Activated CD8-positive, alpha-beta memory T cell treated with anti-CD3 and anti-CD28 coated beads, Interleukin-2, amount 50 U/mL, for 1 hour (primary cell): ENCODE measurements around the gene BCKDHB.

Experiments
- DNase-seq: peaks from one replicate; pipeline ENCODE4 v3.0.0-alpha.2; 2020; ENCODE audit errors: extremely low read depth

BCKDHB gene

GRCh38 chr6:80331522-80331921 lies 225.1 kb downstream of the BCKDHB start:
- DNase-seq: no peak

GRCh38 chr6:80331974-80332373 lies 225.5 kb downstream of the BCKDHB start:
- DNase-seq: no peak

GRCh38 chr6:80333342-80333741 lies 226.9 kb downstream of the BCKDHB start:
- no peak for DNase-seq

- no peak for DNase-seq
Observed at GRCh38 chr6:80335121-80335531, 228.7 kb downstream of the BCKDHB start.

GRCh38 chr6:80336911-80337310 lies 230.4 kb downstream of the BCKDHB start:
- no peak for DNase-seq

- no peak for DNase-seq
Observed at GRCh38 chr6:80338201-80338836, 231.8 kb downstream of the BCKDHB start.

GRCh38 chr6:80339421-80339820 lies 232.9 kb downstream of the BCKDHB start:
- no peak for DNase-seq

- no peak for DNase-seq
Observed at GRCh38 chr6:80340280-80340679, 233.8 kb downstream of the BCKDHB start.

GRCh38 chr6:80340686-80341085 lies 234.2 kb downstream of the BCKDHB start:
- no peak for DNase-seq

GRCh38 chr6:80341330-80341729 lies 234.9 kb downstream of the BCKDHB start:
- DNase-seq: no peak

GRCh38 chr6:80343511-80343910 lies 237.0 kb downstream of the BCKDHB start:
- no peak for DNase-seq

GRCh38 chr6:80347101-80347500 lies 240.6 kb downstream of the BCKDHB start:
- no peak for DNase-seq

- DNase-seq: no peak
Observed at GRCh38 chr6:80348263-80348662, 241.8 kb downstream of the BCKDHB start.

GRCh38 chr6:80356000-80356399 lies 249.5 kb downstream of the BCKDHB start:
- no peak for DNase-seq

- DNase-seq: no peak
Observed at GRCh38 chr6:80356545-80356944, 250.1 kb downstream of the BCKDHB start.

GRCh38 chr6:80357081-80357480 lies 250.6 kb downstream of the BCKDHB start:
- no peak for DNase-seq

- DNase-seq: no peak
Observed at GRCh38 chr6:80357674-80358073, 251.2 kb downstream of the BCKDHB start.

GRCh38 chr6:80363501-80364122 lies 257.1 kb downstream of the BCKDHB start:
- no peak for DNase-seq

GRCh38 chr6:80364149-80364548 lies 257.7 kb downstream of the BCKDHB start:
- DNase-seq: no peak

- no peak for DNase-seq
Observed at GRCh38 chr6:80366051-80366450, 259.6 kb downstream of the BCKDHB start.

GRCh38 chr6:80366714-80367113 lies 260.2 kb downstream of the BCKDHB start:
- no peak for DNase-seq

GRCh38 chr6:80376411-80376810 lies 269.9 kb downstream of the BCKDHB start:
- DNase-seq: no peak

- no peak for DNase-seq
Observed at GRCh38 chr6:80380566-80380965, 274.1 kb downstream of the BCKDHB start.

- DNase-seq: no peak
Observed at GRCh38 chr6:80382811-80383210, 276.3 kb downstream of the BCKDHB start.
